Vein endothelial cell (primary cell): Measurements from ENCODE around the gene TAS2R31. TPM values are rescaled to one million over a fixed set of nuclear protein-coding genes. Genes with fewer than 3 reads are reported as not detected.

ENCODE experiments used
- total RNA-seq: library from RNA; depleted of rRNA; stranded (reverse); fragments of >200 nt; gene quantifications from 2 replicates; pipeline ENCODE4 v1.2.3, GENCODE V29; 2012

The TAS2R31 gene
- total RNA-seq: 6.9 and 7.2 TPM in 2 replicates

GRCh38 chr12:11031307-11031706 lies at the start of gene TAS2R31:
Gene TAS2R31 (minus strand): TSS chr12:11031407. CDS start chr12:11031335, 72 bp downstream.

GRCh38 chr12:11062194-11062593 lies 31.0 kb upstream of the TAS2R31 start, which contains the start of gene TAS2R46:
Gene TAS2R46 (minus strand): TSS chr12:11062294. CDS start chr12:11062294, 0 bp downstream.

GRCh38 chr12:11022520-11022919 lies 8.7 kb downstream of the TAS2R31 start, which contains the start of gene TAS2R19:
Gene TAS2R19 (minus strand): TSS chr12:11022620. CDS start chr12:11022571, 49 bp downstream.

GRCh38 chr12:10998204-10998603 lies 33.0 kb downstream of the TAS2R31 start, which contains the start of gene TAS2R20:
Gene TAS2R20 (minus strand): TSS chr12:10998304. CDS start chr12:10997875, 429 bp downstream.

GRCh38 chr12:10986812-10987211 lies 44.4 kb downstream of the TAS2R31 start, which contains the start of gene TAS2R50:
Gene TAS2R50 (minus strand): TSS chr12:10986912. CDS start chr12:10986860, 52 bp downstream.

Other genes starting within 250 kb of the TAS2R31 start
- gene TAS2R7, start 228.8 kb downstream of the TAS2R31 start, total RNA-seq: 0.48 TPM in 1 of 2 replicates, not detected in the other
- 0.33 TPM in 1 of 2 replicates, not detected in the other for gene TAS2R8, start 224.1 kb downstream of the TAS2R31 start, total RNA-seq
- 0.19 TPM in 1 of 2 replicates, not detected in the other for gene TAS2R9, start 221.2 kb downstream of the TAS2R31 start, total RNA-seq
- gene TAS2R10, start 205.0 kb downstream of the TAS2R31 start, total RNA-seq: 0.98 and 1.5 TPM in 2 replicates
- gene PRR4, start 181.9 kb downstream of the TAS2R31 start, total RNA-seq: 0.76 and 2.3 TPM in 2 replicates
- gene PRH1, start 147.2 kb downstream of the TAS2R31 start, total RNA-seq: 16.0 and 19.2 TPM in 2 replicates
- 1.6 and 2.4 TPM in 2 replicates for gene TAS2R13, start 121.8 kb downstream of the TAS2R31 start, total RNA-seq
- 0.65 TPM in 1 of 2 replicates, not detected in the other for gene PRH2, start 102.2 kb downstream of the TAS2R31 start, total RNA-seq
- 2.3 and 4.0 TPM in 2 replicates for gene TAS2R14, start 92.1 kb downstream of the TAS2R31 start, total RNA-seq
- 4.5 and 4.6 TPM in 2 replicates for gene TAS2R50, start 44.5 kb downstream of the TAS2R31 start, total RNA-seq
- gene TAS2R20, start 33.1 kb downstream of the TAS2R31 start, total RNA-seq: 3.9 and 5.4 TPM in 2 replicates
- gene TAS2R19, start 8.8 kb downstream of the TAS2R31 start, total RNA-seq: 5.5 and 6.5 TPM in 2 replicates
- 2.9 and 3.1 TPM in 2 replicates for gene TAS2R46, start 30.9 kb upstream of the TAS2R31 start, total RNA-seq
- gene TAS2R43, start 60.9 kb upstream of the TAS2R31 start, total RNA-seq: 1.3 and 1.6 TPM in 2 replicates
- gene TAS2R30, start 103.2 kb upstream of the TAS2R31 start, total RNA-seq: 5.6 and 6.5 TPM in 2 replicates
- 7.2 and 8.2 TPM in 2 replicates for gene SMIM10L1, start 139.8 kb upstream of the TAS2R31 start, total RNA-seq
- not detected in 2 replicates for gene TAS2R42, start 155.5 kb upstream of the TAS2R31 start, total RNA-seq
- gene PRB3, start 238.3 kb upstream of the TAS2R31 start, total RNA-seq: not detected in 2 replicates